ENCODE results near the gene PDIA6.

PDIA6 gene

DNA sequence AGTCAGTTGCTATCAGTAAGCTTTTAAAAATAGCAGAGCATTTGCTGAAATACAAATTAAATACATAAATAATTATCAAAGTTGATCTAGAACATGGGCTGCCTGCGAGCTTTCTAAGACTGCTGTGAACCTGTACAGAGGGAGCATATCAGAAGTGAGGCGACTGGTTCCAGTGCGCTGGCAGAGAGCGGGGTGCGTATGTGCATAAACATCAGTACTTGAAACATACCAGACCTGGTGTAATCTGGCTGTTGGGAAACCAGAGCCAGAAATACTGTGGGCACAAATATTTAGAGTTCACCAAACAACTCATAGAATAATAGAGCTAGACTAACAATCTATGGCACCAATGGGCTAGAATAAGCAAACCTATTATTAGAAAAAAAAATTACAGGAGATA is 27.3 kb downstream of the PDIA6 start:
- no peak for DNase-seq (ENCODE audit: low spot score)
- no peak overlapping the region for H2AFZ ChIP-seq (ENCODE audit: low read length)
- no peaks in the 10 kb centered on the region for H3K9me3 ChIP-seq (replicated peaks in 1 of 2; ENCODE audit: control insufficient read depth in 2 of 2, insufficient read depth in 1 of 2, low read depth in 1 of 2, low read length in 2 of 2)
- no peak overlapping the region for H2BK120ac ChIP-seq (ENCODE audit: low read depth, low read length)
- H4K8ac ChIP-seq (ENCODE audit: low read depth, low read length), result no peak overlapping the region
- H2BK12ac ChIP-seq (ENCODE audit: low read length), result no peak overlapping the region
- no peak overlapping the region for H3K27ac ChIP-seq (replicated peaks; ENCODE audit: low read length)
- no peak overlapping the region for H3K18ac ChIP-seq (ENCODE audit: low read length)
- no peak overlapping the region for H3K9ac ChIP-seq (ENCODE audit: low read depth, low read length, poor library complexity)
- H3K79me1 ChIP-seq (ENCODE audit: low read depth, low read length), result peaks cover 3% of the 10 kb centered on the region
- no peak overlapping the region for H3K4me3 ChIP-seq (ENCODE audit: low read length in 2 of 2)
- no peak overlapping the region for H4K91ac ChIP-seq (ENCODE audit: low read depth, low read length, poor library complexity)
- H3K4me1 ChIP-seq (ENCODE audit: control insufficient read depth in 2 of 2, insufficient read depth in 1 of 2, low read depth in 1 of 2, low read length in 2 of 2), result no peaks in the 10 kb centered on the region
- no peak overlapping the region for H2BK5ac ChIP-seq (ENCODE audit: low read length)
- no peak overlapping the region for H2AK5ac ChIP-seq (ENCODE audit: low read depth, low read length)
- H2BK15ac ChIP-seq (ENCODE audit: low read length), result no peak overlapping the region
- no peak overlapping the region for H3K4ac ChIP-seq (ENCODE audit: low read length)
- no peaks in the 10 kb centered on the region for H3K27me3 ChIP-seq (ENCODE audit: control insufficient read depth in 3 of 3, insufficient read depth in 3 of 3, low read depth in 1 of 3, low read length in 3 of 3)
- no peak overlapping the region for H3K4me2 ChIP-seq (ENCODE audit: insufficient read depth, low read length, poor library complexity, severe bottlenecking)
- no peak overlapping the region for H3K23ac ChIP-seq (ENCODE audit: low read depth, low read length, poor library complexity)
- no CpG with 5 or more reads among the region's 5 CpGs for WGBS, 2 donors (ENCODE audit: extremely low coverage in 2 of 2, insufficient read length in 2 of 2, insufficient replicate concordance in 1 of 2)
- H3K36me3 ChIP-seq (replicated peaks in 1 of 2; ENCODE audit: control insufficient read depth in 2 of 2, insufficient read depth in 2 of 2, low read length in 2 of 2), result peaks cover 45 to 97% of the 10 kb centered on the region in 2 donors
- H3K14ac ChIP-seq (ENCODE audit: low read length), result no peak overlapping the region

DNA sequence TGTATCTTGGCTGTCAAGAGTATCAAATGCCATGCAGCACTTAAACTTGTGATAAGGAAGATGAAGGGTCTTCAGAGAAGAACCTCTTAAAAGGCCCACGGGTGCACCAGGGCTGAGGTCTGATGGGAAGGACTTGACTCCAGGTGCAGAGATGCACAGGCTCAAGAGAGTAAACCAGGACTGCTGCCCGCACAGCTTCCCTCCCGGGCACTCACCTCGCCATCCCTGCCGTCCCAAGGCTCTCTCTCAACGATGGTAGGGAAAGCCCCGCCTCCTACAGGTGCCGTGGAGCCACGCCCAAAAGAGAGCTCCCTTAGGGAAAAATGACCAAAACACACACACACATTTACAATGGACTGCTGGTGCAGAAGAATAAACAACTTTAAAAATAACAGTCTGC is 27.9 kb downstream of the PDIA6 start:
- no peaks in the 10 kb centered on the region for H3K9me3 ChIP-seq (replicated peaks in 1 of 2; ENCODE audit: control insufficient read depth in 2 of 2, insufficient read depth in 1 of 2, low read depth in 1 of 2, low read length in 2 of 2)
- no peak overlapping the region for H3K23ac ChIP-seq (ENCODE audit: low read depth, low read length, poor library complexity)
- no peak overlapping the region for H2BK5ac ChIP-seq (ENCODE audit: low read length)
- H4K8ac ChIP-seq (ENCODE audit: low read depth, low read length), result no peak overlapping the region
- no peak overlapping the region for H3K9ac ChIP-seq (ENCODE audit: low read depth, low read length, poor library complexity)
- no peak overlapping the region for H3K27ac ChIP-seq (replicated peaks; ENCODE audit: low read length)
- H3K4me2 ChIP-seq (ENCODE audit: insufficient read depth, low read length, poor library complexity, severe bottlenecking), result no peak overlapping the region
- no peak overlapping the region for H2BK15ac ChIP-seq (ENCODE audit: low read length)
- H3K4me1 ChIP-seq (ENCODE audit: control insufficient read depth in 2 of 2, insufficient read depth in 1 of 2, low read depth in 1 of 2, low read length in 2 of 2), result no peaks in the 10 kb centered on the region
- H3K27me3 ChIP-seq (ENCODE audit: control insufficient read depth in 3 of 3, insufficient read depth in 3 of 3, low read depth in 1 of 3, low read length in 3 of 3), result no peaks in the 10 kb centered on the region
- H3K4me3 ChIP-seq (ENCODE audit: low read length in 2 of 2), result no peak overlapping the region
- no peak overlapping the region for H2BK120ac ChIP-seq (ENCODE audit: low read depth, low read length)
- no peak overlapping the region for H2AK5ac ChIP-seq (ENCODE audit: low read depth, low read length)
- H2AFZ ChIP-seq (ENCODE audit: low read length), result no peak overlapping the region
- no peak overlapping the region for H3K18ac ChIP-seq (ENCODE audit: low read length)
- no CpG with 5 or more reads among the region's 9 CpGs for WGBS, 2 donors (ENCODE audit: extremely low coverage in 2 of 2, insufficient read length in 2 of 2, insufficient replicate concordance in 1 of 2)
- H2BK12ac ChIP-seq (ENCODE audit: low read length), result no peak overlapping the region
- H3K36me3 ChIP-seq (replicated peaks in 1 of 2; ENCODE audit: control insufficient read depth in 2 of 2, insufficient read depth in 2 of 2, low read length in 2 of 2), result peaks cover 51 to 97% of the 10 kb centered on the region in 2 donors
- peaks cover 6% of the 10 kb centered on the region for H3K79me1 ChIP-seq (ENCODE audit: low read depth, low read length)
- H4K91ac ChIP-seq (ENCODE audit: low read depth, low read length, poor library complexity), result no peak overlapping the region
- DNase-seq (ENCODE audit: low spot score), result no peak
- no peak overlapping the region for H3K4ac ChIP-seq (ENCODE audit: low read length)
- no peak overlapping the region for H3K14ac ChIP-seq (ENCODE audit: low read length)

DNA sequence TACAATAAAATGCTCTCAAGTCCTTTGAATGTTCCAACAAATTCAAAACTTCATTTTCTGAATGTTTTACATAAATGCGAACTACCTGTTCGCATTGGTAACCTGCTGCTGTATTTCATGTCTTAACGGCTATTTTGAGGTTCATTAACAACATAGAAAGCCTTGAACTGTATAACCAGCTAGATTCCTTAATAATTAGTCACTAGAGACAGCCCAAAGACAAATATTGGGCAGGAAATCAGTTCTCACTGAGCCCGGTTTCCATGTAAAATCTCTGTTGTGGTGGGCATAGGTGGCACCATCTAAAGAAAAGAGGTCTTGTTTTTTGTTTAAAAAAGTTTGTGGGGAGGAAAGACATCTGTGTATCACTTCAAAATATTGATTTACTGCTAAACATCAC is 29.2 kb downstream of the PDIA6 start:
- Histone ChIP-seq H3K4me2 (ENCODE audit: insufficient read depth, low read length, poor library complexity, severe bottlenecking) (no peak overlapping the region), H2BK120ac (ENCODE audit: low read depth, low read length) (no peak overlapping the region), H3K27me3 (ENCODE audit: control insufficient read depth in 3 of 3, insufficient read depth in 3 of 3, low read depth in 1 of 3, low read length in 3 of 3) (no peaks in the 10 kb centered on the region), H3K23ac (ENCODE audit: low read depth, low read length, poor library complexity) (no peak overlapping the region), H3K4me1 (ENCODE audit: control insufficient read depth in 2 of 2, insufficient read depth in 1 of 2, low read depth in 1 of 2, low read length in 2 of 2) (no peaks in the 10 kb centered on the region), H3K79me1 (ENCODE audit: low read depth, low read length) (peaks cover 7% of the 10 kb centered on the region), H3K18ac (ENCODE audit: low read length) (no peak overlapping the region), H4K8ac (ENCODE audit: low read depth, low read length) (no peak overlapping the region), H3K9ac (ENCODE audit: low read depth, low read length, poor library complexity) (no peak overlapping the region), H2AK5ac (ENCODE audit: low read depth, low read length) (no peak overlapping the region), H4K91ac (ENCODE audit: low read depth, low read length, poor library complexity) (no peak overlapping the region), H3K4me3 (ENCODE audit: low read length in 2 of 2) (no peak overlapping the region), H2AFZ (ENCODE audit: low read length) (no peak overlapping the region), H3K9me3 (replicated peaks in 1 of 2; ENCODE audit: control insufficient read depth in 2 of 2, insufficient read depth in 1 of 2, low read depth in 1 of 2, low read length in 2 of 2) (no peaks in the 10 kb centered on the region), H3K27ac (replicated peaks; ENCODE audit: low read length) (no peak overlapping the region), H2BK15ac (ENCODE audit: low read length) (no peak overlapping the region), H2BK12ac (ENCODE audit: low read length) (no peak overlapping the region), H2BK5ac (ENCODE audit: low read length) (no peak overlapping the region), H3K14ac (ENCODE audit: low read length) (no peak overlapping the region), H3K36me3 (replicated peaks in 1 of 2; ENCODE audit: control insufficient read depth in 2 of 2, insufficient read depth in 2 of 2, low read length in 2 of 2) (peaks cover 46 to 91% of the 10 kb centered on the region in 2 donors), H3K4ac (ENCODE audit: low read length) (no peak overlapping the region)
- no CpG with 5 or more reads among the region's 4 CpGs for WGBS, 2 donors (ENCODE audit: extremely low coverage in 2 of 2, insufficient read length in 2 of 2, insufficient replicate concordance in 1 of 2)
- no peak for DNase-seq (ENCODE audit: low spot score)

DNA sequence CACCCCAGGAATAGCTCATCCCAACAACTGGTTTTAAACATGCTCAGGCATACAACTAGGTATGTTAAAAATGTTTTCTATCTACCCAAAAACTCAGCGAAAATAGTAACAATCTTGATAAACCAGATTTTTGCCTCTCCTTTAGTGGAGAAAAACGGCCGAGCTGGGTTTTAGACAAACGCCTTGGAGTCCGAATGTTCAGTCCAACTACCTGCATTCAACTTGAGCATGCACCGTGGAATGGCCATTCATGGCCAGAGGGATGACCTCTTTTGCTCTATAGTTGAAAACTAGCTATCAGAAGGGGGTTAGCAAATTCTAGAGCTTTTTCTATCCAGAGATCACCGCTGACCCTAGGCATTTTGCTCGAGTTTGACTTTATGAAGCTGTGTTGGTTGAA is 30.8 kb downstream of the PDIA6 start:
- H3K4me2 ChIP-seq (ENCODE audit: insufficient read depth, low read length, poor library complexity, severe bottlenecking), result no peak overlapping the region
- H3K14ac ChIP-seq (ENCODE audit: low read length), result no peak overlapping the region
- H3K23ac ChIP-seq (ENCODE audit: low read depth, low read length, poor library complexity), result no peak overlapping the region
- no peak overlapping the region for H2BK12ac ChIP-seq (ENCODE audit: low read length)
- no peak overlapping the region for H4K91ac ChIP-seq (ENCODE audit: low read depth, low read length, poor library complexity)
- H2AFZ ChIP-seq (ENCODE audit: low read length), result no peak overlapping the region
- H3K4me1 ChIP-seq (ENCODE audit: control insufficient read depth in 2 of 2, insufficient read depth in 1 of 2, low read depth in 1 of 2, low read length in 2 of 2), result no peaks in the 10 kb centered on the region
- peaks cover 37 to 82% of the 10 kb centered on the region in 2 donors for H3K36me3 ChIP-seq (replicated peaks in 1 of 2; ENCODE audit: control insufficient read depth in 2 of 2, insufficient read depth in 2 of 2, low read length in 2 of 2)
- H3K9me3 ChIP-seq (replicated peaks in 1 of 2; ENCODE audit: control insufficient read depth in 2 of 2, insufficient read depth in 1 of 2, low read depth in 1 of 2, low read length in 2 of 2), result no peaks in the 10 kb centered on the region
- DNase-seq (ENCODE audit: low spot score), result no peak
- H3K4me3 ChIP-seq (ENCODE audit: low read length in 2 of 2), result no peak overlapping the region
- H3K4ac ChIP-seq (ENCODE audit: low read length), result no peak overlapping the region
- no CpG with 5 or more reads among the region's 8 CpGs for WGBS, 2 donors (ENCODE audit: extremely low coverage in 2 of 2, insufficient read length in 2 of 2, insufficient replicate concordance in 1 of 2)
- H2BK5ac ChIP-seq (ENCODE audit: low read length), result no peak overlapping the region
- H3K18ac ChIP-seq (ENCODE audit: low read length), result no peak overlapping the region
- H3K27ac ChIP-seq (replicated peaks; ENCODE audit: low read length), result no peak overlapping the region
- peaks cover 7% of the 10 kb centered on the region for H3K79me1 ChIP-seq (ENCODE audit: low read depth, low read length)
- no peak overlapping the region for H2BK120ac ChIP-seq (ENCODE audit: low read depth, low read length)
- no peak overlapping the region for H4K8ac ChIP-seq (ENCODE audit: low read depth, low read length)
- H3K9ac ChIP-seq (ENCODE audit: low read depth, low read length, poor library complexity), result no peak overlapping the region
- H2BK15ac ChIP-seq (ENCODE audit: low read length), result no peak overlapping the region
- no peaks in the 10 kb centered on the region for H3K27me3 ChIP-seq (ENCODE audit: control insufficient read depth in 3 of 3, insufficient read depth in 3 of 3, low read depth in 1 of 3, low read length in 3 of 3)
- no peak overlapping the region for H2AK5ac ChIP-seq (ENCODE audit: low read depth, low read length)
